ENCODE data around the gene DGCR6L. TPM values are rescaled to one million over a fixed set of nuclear protein-coding genes. Genes with fewer than 3 reads are reported as not detected.
"Not testable (repeated sequence)": the region's sequence is repeated elsewhere in the genome, so short reads cannot be mapped to it uniquely, and the experiment has no call there.

The DGCR6L gene
- total RNA-seq, 1 donor from 2014 or later = 29.0 TPM

GRCh38 chr22:20279662-20280134 is 40.2 kb downstream of the DGCR6L start:
- no peak overlapping the region for H3K27ac Mint-ChIP-seq
- intact Hi-C loops (cut with micrococcal nuclease) = no loop called here
- H3K36me3 Mint-ChIP-seq (ENCODE audit: low read depth) = no peaks in the 10 kb centered on the region
- DNase-seq (ENCODE audit: low spot score) = no peak
- no peaks in the 10 kb centered on the region for H3K27me3 Mint-ChIP-seq (ENCODE audit: low read depth)
- no peaks in the 10 kb centered on the region for H3K9me3 Mint-ChIP-seq
- peaks cover 1% of the 10 kb centered on the region for H3K4me1 Mint-ChIP-seq (ENCODE audit: low read depth)
- no peak overlapping the region for H3K4me3 Mint-ChIP-seq (ENCODE audit: low read depth)

- H3K9me3 Mint-ChIP-seq; H3K4me3 Mint-ChIP-seq (ENCODE audit: low read depth); H3K27ac Mint-ChIP-seq; intact Hi-C loops (cut with micrococcal nuclease); H3K36me3 Mint-ChIP-seq (ENCODE audit: low read depth); H3K4me1 Mint-ChIP-seq (ENCODE audit: low read depth); H3K27me3 Mint-ChIP-seq (ENCODE audit: low read depth); DNase-seq (ENCODE audit: low spot score): not testable (repeated sequence)
These were observed 41.0 kb downstream of the DGCR6L start for GRCh38 chr22:20278726-20279490.

GRCh38 chr22:20277936-20278635 is 41.8 kb downstream of the DGCR6L start:
- H3K4me3 Mint-ChIP-seq (ENCODE audit: low read depth); H3K9me3 Mint-ChIP-seq; DNase-seq (ENCODE audit: low spot score); H3K4me1 Mint-ChIP-seq (ENCODE audit: low read depth); H3K27me3 Mint-ChIP-seq (ENCODE audit: low read depth); H3K36me3 Mint-ChIP-seq (ENCODE audit: low read depth); H3K27ac Mint-ChIP-seq; intact Hi-C loops (cut with micrococcal nuclease): not testable (repeated sequence)

- Mint-ChIP-seq H3K27ac (no peak overlapping the region), H3K9me3 (no peaks in the 10 kb centered on the region)
These were observed 43.4 kb downstream of the DGCR6L start for GRCh38 chr22:20276468-20276867.

GRCh38 chr22:20275836-20276235 is 44.0 kb downstream of the DGCR6L start:
- H3K4me3 Mint-ChIP-seq (ENCODE audit: low read depth) = no peak overlapping the region
- no peaks in the 10 kb centered on the region for H3K27me3 Mint-ChIP-seq (ENCODE audit: low read depth)
- intact Hi-C loops (cut with micrococcal nuclease) = no loop called here
- DNase-seq (ENCODE audit: low spot score) = no peak
- H3K36me3 Mint-ChIP-seq (ENCODE audit: low read depth) = no peaks in the 10 kb centered on the region
- no peak overlapping the region for H3K27ac Mint-ChIP-seq
- H3K4me1 Mint-ChIP-seq (ENCODE audit: low read depth) = peaks cover 1% of the 10 kb centered on the region
- no peaks in the 10 kb centered on the region for H3K9me3 Mint-ChIP-seq

More at GRCh38 chr22:20276468-20276867, 43.4 kb downstream of the DGCR6L start:
- H3K4me1 Mint-ChIP-seq (ENCODE audit: low read depth) = peaks cover 1% of the 10 kb centered on the region
- H3K27me3 Mint-ChIP-seq (ENCODE audit: low read depth) = no peaks in the 10 kb centered on the region
- no peak for DNase-seq (ENCODE audit: low spot score)
- H3K4me3 Mint-ChIP-seq (ENCODE audit: low read depth) = no peak overlapping the region
- no peaks in the 10 kb centered on the region for H3K36me3 Mint-ChIP-seq (ENCODE audit: low read depth)
- intact Hi-C loops (cut with micrococcal nuclease) = no loop called here

GRCh38 chr22:20275325-20275724 is 44.5 kb downstream of the DGCR6L start:
- DNase-seq (ENCODE audit: low spot score); H3K36me3 Mint-ChIP-seq (ENCODE audit: low read depth); H3K27me3 Mint-ChIP-seq (ENCODE audit: low read depth); intact Hi-C loops (cut with micrococcal nuclease); H3K4me1 Mint-ChIP-seq (ENCODE audit: low read depth); H3K4me3 Mint-ChIP-seq (ENCODE audit: low read depth); H3K9me3 Mint-ChIP-seq; H3K27ac Mint-ChIP-seq: not testable (repeated sequence)

- DNase-seq (ENCODE audit: low spot score); H3K36me3 Mint-ChIP-seq (ENCODE audit: low read depth); H3K4me1 Mint-ChIP-seq (ENCODE audit: low read depth); H3K9me3 Mint-ChIP-seq; intact Hi-C loops (cut with micrococcal nuclease); H3K4me3 Mint-ChIP-seq (ENCODE audit: low read depth); H3K27me3 Mint-ChIP-seq (ENCODE audit: low read depth); H3K27ac Mint-ChIP-seq: not testable (repeated sequence)
These were observed 45.5 kb downstream of the DGCR6L start for GRCh38 chr22:20274374-20274773.

- H3K4me1 Mint-ChIP-seq (ENCODE audit: low read depth) = peaks cover under 1% of the 10 kb centered on the region
- no peaks in the 10 kb centered on the region for H3K9me3 Mint-ChIP-seq
- no peak overlapping the region for H3K4me3 Mint-ChIP-seq (ENCODE audit: low read depth)
- intact Hi-C loops (cut with micrococcal nuclease) = no loop called here
- H3K36me3 Mint-ChIP-seq (ENCODE audit: low read depth) = no peaks in the 10 kb centered on the region
- DNase-seq (ENCODE audit: low spot score) = no peak
- H3K27me3 Mint-ChIP-seq (ENCODE audit: low read depth) = peaks cover under 1% of the 10 kb centered on the region
- H3K27ac Mint-ChIP-seq = no peak overlapping the region
These were observed 46.1 kb downstream of the DGCR6L start for GRCh38 chr22:20273758-20274181.

- H3K9me3 Mint-ChIP-seq = no peaks in the 10 kb centered on the region
- intact Hi-C loops (cut with micrococcal nuclease) = no loop called here
- no peak overlapping the region for H3K27ac Mint-ChIP-seq
- no peak for DNase-seq (ENCODE audit: low spot score)
- H3K27me3 Mint-ChIP-seq (ENCODE audit: low read depth) = peaks cover 2% of the 10 kb centered on the region
- H3K4me1 Mint-ChIP-seq (ENCODE audit: low read depth) = peaks cover 1% of the 10 kb centered on the region
- H3K36me3 Mint-ChIP-seq (ENCODE audit: low read depth) = no peaks in the 10 kb centered on the region
- H3K4me3 Mint-ChIP-seq (ENCODE audit: low read depth) = no peak overlapping the region
These were observed 47.2 kb downstream of the DGCR6L start for GRCh38 chr22:20272700-20273099.

- peaks cover 1% of the 10 kb centered on the region for H3K4me1 Mint-ChIP-seq (ENCODE audit: low read depth)
- no peak overlapping the region for H3K4me3 Mint-ChIP-seq (ENCODE audit: low read depth)
- no peak for DNase-seq (ENCODE audit: low spot score)
- no peak overlapping the region for H3K27ac Mint-ChIP-seq
- H3K27me3 Mint-ChIP-seq (ENCODE audit: low read depth) = peaks cover 2% of the 10 kb centered on the region
- intact Hi-C loops (cut with micrococcal nuclease) = no loop called here
- no peaks in the 10 kb centered on the region for H3K36me3 Mint-ChIP-seq (ENCODE audit: low read depth)
- no peaks in the 10 kb centered on the region for H3K9me3 Mint-ChIP-seq
These were observed 47.7 kb downstream of the DGCR6L start for GRCh38 chr22:20272174-20272573.

GRCh38 chr22:20271114-20271994 is 48.5 kb downstream of the DGCR6L start:
- Mint-ChIP-seq H3K27me3 (ENCODE audit: low read depth) (peaks cover 5% of the 10 kb centered on the region), H3K4me1 (ENCODE audit: low read depth) (peaks cover 1% of the 10 kb centered on the region), H3K36me3 (ENCODE audit: low read depth) (no peaks in the 10 kb centered on the region), H3K4me3 (ENCODE audit: low read depth) (no peak overlapping the region), H3K9me3 (no peaks in the 10 kb centered on the region), H3K27ac (no peak overlapping the region)
- DNase-seq (ENCODE audit: low spot score) = no peak
- intact Hi-C loops (cut with micrococcal nuclease) = no loop called here

GRCh38 chr22:20270190-20271113 is 49.4 kb downstream of the DGCR6L start:
- H3K36me3 Mint-ChIP-seq (ENCODE audit: low read depth); H3K4me1 Mint-ChIP-seq (ENCODE audit: low read depth); H3K27me3 Mint-ChIP-seq (ENCODE audit: low read depth); H3K9me3 Mint-ChIP-seq; H3K4me3 Mint-ChIP-seq (ENCODE audit: low read depth); DNase-seq (ENCODE audit: low spot score); intact Hi-C loops (cut with micrococcal nuclease); H3K27ac Mint-ChIP-seq: not testable (repeated sequence)
